ENCODE results near the gene UBE2R2. TPM values are rescaled to one million over a fixed set of nuclear protein-coding genes. Genes with fewer than 3 reads are reported as not detected.

Gene UBE2R2
- total RNA-seq, 4 donors from 2014 or later: 29.7 to 39.9 (median 34.8) TPM

DNA sequence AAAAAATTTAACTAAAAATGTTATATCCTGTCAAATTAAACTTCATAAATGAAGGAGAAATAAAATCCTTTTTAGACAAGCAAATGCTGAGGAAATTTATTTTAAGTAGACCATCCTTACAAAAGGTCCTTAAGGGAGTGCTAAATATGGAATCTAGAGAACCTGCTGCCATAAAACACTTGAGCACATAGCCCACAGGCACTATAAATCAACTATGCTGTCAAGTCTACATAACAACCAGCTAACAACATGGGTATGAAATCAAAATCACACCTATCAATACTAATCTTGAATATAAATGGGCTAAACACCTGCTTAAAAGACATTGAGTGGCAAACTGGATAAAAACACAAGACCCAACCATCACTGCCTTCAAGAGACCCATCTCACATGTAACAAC lies 36.7 kb upstream of the UBE2R2 start:
- TF ChIP-seq CTCF (IDR thresholded peaks at IDR 0.05): no peak
- TF ChIP-seq POLR2A (IDR thresholded peaks at IDR 0.05): no peak
- no peak for DNase-seq

GRCh38 chr9:33781736-33782135 lies 35.2 kb upstream of the UBE2R2 start:
- H3K9me3 ChIP-seq: no peaks in the 10 kb centered on the region
- TF ChIP-seq POLR2A (IDR thresholded peaks at IDR 0.05): no peak
- no peak for TF ChIP-seq CTCF (IDR thresholded peaks at IDR 0.05)

More for the DNA sequence above, 36.7 kb upstream of the UBE2R2 start:
- Histone ChIP-seq H3K9me3 (no peaks in the 10 kb centered on the region), H3K27me3 (no peaks in the 10 kb centered on the region), H3K27ac (no peak overlapping the region), H3K4me1 (peaks cover 0 to 7% (median 0%) of the 10 kb centered on the region in 4 donors), H3K36me3 (no peaks in the 10 kb centered on the region), H3K4me3 (no peak overlapping the region)

DNA sequence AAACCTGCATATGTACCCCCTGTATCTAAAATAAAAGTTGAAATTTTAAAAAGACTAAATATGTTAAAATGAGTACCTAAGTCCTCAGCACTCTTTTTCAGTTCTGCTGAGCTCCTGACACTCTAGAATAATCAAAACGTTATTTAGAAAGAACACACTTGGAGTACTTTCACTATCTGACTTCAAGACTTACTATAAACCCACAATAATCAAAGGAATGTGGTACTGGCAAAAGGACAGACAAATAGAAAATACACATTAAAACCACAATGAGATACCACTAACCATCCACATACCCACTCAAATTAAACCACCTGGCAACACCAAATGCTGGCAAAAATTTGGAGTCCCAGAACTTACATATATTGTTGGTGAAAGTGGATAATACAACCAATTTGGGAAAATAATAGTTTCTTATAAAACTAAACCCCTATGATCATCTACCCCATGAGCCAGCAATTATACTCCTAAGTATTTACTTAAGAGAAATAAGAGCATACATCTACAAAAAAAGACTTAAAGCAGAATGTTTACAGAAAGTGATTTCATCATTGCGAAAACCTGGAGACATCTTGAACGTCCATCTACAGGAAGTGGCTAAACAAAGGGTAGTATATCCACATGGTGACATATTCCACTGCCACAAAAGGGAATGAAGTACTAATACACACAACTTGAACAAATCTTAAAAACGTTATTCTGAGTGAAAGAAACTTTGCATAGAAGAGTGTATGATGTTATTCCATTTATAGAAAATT lies 34.4 kb upstream of the UBE2R2 start:
- DNase-seq: no peak
- H3K27me3 ChIP-seq: no peaks in the 10 kb centered on the region
- H3K27ac ChIP-seq: no peak overlapping the region
- H3K9me3 ChIP-seq: no peaks in the 10 kb centered on the region
- no peak for TF ChIP-seq CTCF (IDR thresholded peaks at IDR 0.05)
- TF ChIP-seq POLR2A (IDR thresholded peaks at IDR 0.05): no peak
- no peak overlapping the region for H3K4me3 ChIP-seq
- H3K4me1 ChIP-seq: peaks cover 0 to 7% (median 0%) of the 10 kb centered on the region in 4 donors
- H3K36me3 ChIP-seq: no peaks in the 10 kb centered on the region

More at GRCh38 chr9:33781736-33782135, 35.2 kb upstream of the UBE2R2 start:
- H3K36me3 ChIP-seq: no peaks in the 10 kb centered on the region
- no peak for DNase-seq
- H3K4me1 ChIP-seq: peaks cover 0 to 7% (median 0%) of the 10 kb centered on the region in 4 donors
- no peak overlapping the region for H3K4me3 ChIP-seq
- no peaks in the 10 kb centered on the region for H3K27me3 ChIP-seq
- no peak overlapping the region for H3K27ac ChIP-seq

GRCh38 chr9:33785914-33786313 lies 31.0 kb upstream of the UBE2R2 start:
- H3K36me3 ChIP-seq: no peaks in the 10 kb centered on the region
- TF ChIP-seq CTCF (IDR thresholded peaks at IDR 0.05): no peak
- no peak for TF ChIP-seq POLR2A (IDR thresholded peaks at IDR 0.05)
- H3K4me1 ChIP-seq: no peaks in the 10 kb centered on the region
- no peaks in the 10 kb centered on the region for H3K9me3 ChIP-seq
- H3K27me3 ChIP-seq: no peaks in the 10 kb centered on the region
- no peak overlapping the region for H3K27ac ChIP-seq
- H3K4me3 ChIP-seq: no peak overlapping the region
- DNase-seq: no peak

GRCh38 chr9:33786681-33787080 lies 30.3 kb upstream of the UBE2R2 start:
- H3K36me3 ChIP-seq: no peaks in the 10 kb centered on the region
- no peaks in the 10 kb centered on the region for H3K27me3 ChIP-seq
- no peak overlapping the region for H3K4me3 ChIP-seq
- H3K4me1 ChIP-seq: no peaks in the 10 kb centered on the region
- no peaks in the 10 kb centered on the region for H3K9me3 ChIP-seq
- no peak for TF ChIP-seq POLR2A (IDR thresholded peaks at IDR 0.05)
- no peak for TF ChIP-seq CTCF (IDR thresholded peaks at IDR 0.05)
- no peak for DNase-seq
- H3K27ac ChIP-seq: no peak overlapping the region

Data from Peyer's patch (tissue), 4 donors.